ENCODE results near the gene DNAJC5.
"Not testable (repeated sequence)": the region's sequence is repeated elsewhere in the genome, so short reads cannot be mapped to it uniquely, and the experiment has no call there.

The DNAJC5 gene

DNA sequence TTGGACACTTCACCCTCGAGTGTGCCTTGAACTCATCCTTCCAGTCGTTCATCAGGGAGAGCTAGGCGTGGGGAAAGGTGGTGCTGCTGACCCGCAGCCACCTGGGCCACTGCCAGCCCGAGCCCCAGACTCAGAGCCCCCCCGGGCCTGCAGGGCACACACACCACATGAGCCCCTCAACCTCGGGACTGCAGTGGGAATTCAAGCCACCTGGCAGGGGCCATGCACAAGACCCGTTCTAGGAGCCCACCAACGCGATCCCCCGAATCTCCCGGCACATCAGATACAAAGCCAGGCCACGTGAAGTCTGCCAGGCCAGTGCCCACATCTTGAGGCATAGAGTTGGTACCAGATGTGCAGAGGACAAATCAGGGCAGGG, 72.0 kb downstream of the DNAJC5 start:
- DNase-seq (ENCODE audit: low read depth in 4 of 4, low spot score in 1 of 4): no peak

DNA sequence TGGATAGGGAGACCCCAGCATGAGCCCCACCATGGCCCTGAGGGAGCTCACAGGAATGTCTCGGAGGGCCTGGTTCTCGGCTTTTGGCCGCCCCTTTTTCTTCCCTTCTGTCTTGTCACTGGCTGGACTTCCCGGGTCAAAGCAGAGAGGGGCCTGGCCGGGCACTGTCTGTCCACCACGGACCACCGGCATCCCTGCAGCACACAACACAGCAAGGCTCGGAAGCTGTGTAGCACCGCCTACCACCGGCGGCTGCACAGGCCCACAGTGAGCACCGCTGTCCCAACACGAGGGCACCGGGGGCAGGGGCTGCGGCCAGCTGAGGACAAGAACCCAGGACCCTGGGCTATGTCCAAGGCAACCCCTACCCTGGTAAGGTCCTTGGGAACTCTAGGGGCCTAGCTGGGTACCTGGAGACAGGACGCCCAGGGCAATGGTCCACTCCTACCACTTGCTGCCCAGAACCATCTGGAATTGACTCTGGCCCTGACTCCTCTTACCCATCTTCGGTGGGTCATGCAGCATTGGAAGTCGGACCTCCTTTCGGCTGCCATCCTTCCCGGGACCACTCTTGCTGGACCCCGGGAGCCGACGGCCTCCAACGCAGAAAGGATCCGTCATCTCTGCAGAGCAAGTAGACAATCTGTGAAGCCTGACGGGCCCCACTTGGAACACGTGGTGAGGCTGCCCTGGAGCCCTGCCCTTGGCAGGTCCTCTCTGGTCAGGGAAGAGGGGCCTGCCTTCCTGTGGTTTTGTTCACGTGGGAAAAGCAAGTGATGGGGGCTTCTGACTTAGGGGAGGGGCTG, 72.6 kb downstream of the DNAJC5 start:
- DNase-seq (ENCODE audit: low read depth in 4 of 4, low spot score in 1 of 4): no peak

DNA sequence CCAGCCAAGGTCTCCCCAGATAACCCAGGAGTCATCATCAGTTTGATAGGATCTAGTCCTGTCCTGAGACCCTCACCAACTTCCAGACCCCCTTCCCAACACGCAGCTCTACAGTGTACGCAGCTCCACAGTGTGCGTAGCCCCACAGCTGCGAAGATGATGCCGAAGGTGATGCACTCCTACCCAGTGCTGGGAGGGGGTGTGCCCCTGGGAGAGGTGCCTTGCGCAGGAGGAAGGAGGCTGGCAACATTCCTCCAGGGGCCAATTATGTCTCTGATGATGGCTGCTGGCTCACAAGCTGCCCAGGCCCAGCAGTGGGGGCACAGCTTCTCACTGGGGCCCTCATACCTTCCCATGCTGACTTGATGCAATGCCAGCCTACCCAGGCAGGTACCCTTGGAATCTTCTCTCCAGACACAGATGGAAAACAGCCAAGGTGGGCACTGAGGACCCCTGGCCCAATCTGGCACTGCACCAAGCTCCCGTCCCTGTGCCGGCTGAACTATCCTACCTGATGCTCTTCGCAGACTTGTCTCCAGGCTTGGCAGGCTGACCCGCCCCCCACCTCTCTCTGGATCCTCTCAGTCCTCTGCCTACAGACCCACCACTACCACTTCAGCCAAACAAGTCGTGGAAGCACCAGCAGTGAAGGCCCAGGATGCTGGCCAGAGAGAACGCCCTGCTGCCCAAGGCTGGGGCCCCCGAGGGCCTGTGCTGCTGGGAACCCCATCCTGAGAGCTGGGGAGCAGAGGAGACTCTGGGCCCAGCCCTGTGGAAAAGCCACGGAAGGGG, 73.4 kb downstream of the DNAJC5 start:
- no peak for DNase-seq (ENCODE audit: low read depth in 4 of 4, low spot score in 1 of 4)

DNA sequence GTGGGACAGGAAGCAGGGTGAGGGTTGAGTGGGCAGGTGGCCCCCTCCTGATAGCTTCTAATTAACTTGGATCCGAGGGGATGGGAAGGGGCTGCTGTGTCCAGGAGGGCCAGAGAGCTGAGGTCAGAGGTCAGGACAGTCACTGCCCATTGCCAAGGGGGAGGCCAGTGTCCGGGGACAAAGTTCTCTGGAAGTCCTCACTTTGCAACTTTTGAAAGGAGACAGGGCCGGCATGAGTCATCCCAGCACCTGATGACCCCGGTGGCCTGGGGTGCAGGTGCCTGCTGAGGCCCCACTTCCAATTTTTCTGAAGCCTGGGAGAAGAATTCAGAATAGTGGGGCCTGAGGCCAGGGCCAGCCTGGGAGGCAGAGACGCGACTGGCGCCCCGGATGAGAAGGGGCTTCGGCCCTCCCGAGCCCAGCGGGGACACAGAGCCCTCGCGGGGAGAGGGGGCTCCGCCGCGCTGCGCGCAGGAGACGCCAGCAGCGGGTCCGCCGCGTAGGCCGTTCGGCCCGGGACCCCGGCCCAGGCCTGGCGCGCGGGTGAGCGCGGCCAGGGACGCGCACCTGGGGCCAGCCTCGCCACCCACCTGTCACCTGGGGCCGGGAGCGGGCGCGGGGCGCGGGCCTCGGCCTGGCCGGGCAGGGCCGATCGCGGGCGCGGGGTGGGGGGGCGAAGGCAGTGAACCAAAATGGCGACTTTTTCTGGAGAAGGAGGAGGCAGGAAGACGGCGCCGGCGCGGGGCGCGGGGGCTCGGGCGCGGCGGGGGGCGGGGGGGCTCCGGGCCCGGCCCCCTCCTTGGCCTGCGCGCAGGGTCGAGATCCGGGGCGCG, 74.2 kb downstream of the DNAJC5 start:
- no peak for DNase-seq (ENCODE audit: low read depth in 4 of 4, low spot score in 1 of 4)

DNA sequence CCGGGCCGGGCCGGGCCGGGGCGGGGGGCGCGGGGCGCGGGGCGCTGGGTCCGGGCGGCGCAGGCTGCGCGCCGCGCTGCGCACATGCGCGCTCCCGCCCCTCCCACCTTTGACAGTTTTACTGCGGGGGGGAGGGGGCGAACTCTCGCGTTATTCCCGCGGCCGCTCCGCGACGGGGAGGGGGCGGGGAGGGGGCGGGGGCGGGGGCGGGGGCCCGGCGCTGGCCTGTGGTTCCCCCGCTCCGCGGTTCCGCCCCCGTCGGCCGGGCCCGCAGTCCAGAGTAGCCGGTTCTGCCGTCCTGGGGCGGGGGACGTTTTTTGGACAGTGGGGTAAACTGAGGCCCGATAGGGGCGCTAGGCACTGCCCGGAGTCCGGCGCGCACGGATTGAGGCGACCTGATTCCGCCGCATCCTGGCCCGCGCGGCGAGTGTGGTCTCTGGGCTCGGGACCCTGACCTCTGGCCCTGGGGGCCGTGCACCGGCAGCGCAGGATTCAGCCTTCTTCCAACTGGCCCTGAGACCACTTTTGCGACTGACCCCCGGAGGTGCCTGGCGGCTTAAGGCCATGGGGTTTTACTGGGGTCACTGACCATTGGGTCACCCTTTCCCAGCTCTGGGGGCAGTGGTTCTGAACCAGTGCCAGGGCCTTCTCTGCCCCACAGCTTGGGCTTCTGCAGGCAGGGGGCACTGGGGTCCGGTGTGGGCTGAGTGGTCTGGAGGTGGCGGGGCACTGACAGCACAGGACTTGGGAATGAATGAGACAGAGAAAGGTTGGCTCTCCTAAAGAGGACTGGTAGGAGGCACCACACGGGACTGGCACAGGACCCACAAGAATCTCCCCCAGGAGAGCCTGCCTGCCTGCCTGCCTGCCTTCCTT, 75.2 kb downstream of the DNAJC5 start, which contains the start of gene ZNF512B:
Gene ZNF512B, minus strand, starts transcription at position 93 of the 876 bp plus-strand sequence. CDS start 1,980 bp downstream, outside the sequence.
- DNase-seq (ENCODE audit: low read depth in 4 of 4, low spot score in 1 of 4): peak in 2 of 4 experiments; percentile 57 to 62

DNA sequence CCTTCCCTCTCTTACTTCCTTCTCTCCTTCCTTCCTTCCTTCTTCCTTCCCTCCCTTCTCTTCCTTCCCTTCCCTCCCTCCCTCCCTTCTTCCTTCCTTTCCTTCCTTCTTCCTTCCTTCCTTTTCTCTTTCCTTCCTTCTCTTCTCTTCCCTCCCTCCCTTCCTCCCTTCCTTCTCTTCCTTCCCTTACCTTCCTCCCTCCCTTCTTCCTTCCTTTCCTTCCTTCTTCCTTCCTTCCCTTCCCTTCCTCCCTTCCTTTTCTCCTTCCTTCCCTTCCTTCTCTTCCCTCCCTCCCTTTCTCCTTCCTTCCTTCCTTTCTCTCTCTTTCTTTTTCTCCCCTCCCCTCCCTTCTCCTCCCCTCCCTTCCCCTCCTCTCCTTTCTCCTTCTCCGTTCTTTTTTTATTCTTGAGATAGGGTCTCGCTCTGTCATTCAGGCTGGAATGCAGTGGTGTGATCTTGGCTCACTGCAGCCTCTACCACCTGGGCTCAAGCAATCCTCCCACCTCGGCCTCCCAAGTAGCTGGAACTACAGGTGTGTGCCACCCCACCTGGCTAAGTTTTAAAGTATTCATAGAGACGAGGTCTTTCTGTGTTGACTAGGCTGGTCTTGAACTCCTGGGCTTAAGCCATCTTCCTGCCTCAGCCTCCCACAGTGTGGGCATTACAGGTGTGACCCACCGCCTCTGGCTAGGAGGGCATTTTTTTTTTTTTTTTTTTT, 75.9 kb downstream of the DNAJC5 start:
- no peak for DNase-seq (ENCODE audit: low read depth in 4 of 4, low spot score in 1 of 4)

DNA sequence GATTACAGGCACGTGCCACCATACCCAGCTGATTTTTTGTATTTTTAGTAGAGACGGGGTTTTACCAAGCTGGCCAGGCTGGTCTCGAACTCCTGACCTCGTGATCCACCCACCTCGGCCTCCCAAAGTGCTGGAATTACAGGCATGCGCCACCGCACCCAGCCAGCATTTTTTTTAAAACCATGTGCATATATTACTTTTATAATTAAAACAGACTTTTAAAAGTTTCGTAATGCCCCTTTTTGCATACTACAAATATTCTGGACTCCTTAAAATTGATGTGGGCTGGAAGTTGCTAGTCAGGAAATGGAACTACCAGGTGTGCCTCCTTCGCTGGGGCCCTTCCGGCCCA, 77.0 kb downstream of the DNAJC5 start:
- DNase-seq (ENCODE audit: low read depth in 4 of 4, low spot score in 1 of 4): not testable (repeated sequence)

DNA sequence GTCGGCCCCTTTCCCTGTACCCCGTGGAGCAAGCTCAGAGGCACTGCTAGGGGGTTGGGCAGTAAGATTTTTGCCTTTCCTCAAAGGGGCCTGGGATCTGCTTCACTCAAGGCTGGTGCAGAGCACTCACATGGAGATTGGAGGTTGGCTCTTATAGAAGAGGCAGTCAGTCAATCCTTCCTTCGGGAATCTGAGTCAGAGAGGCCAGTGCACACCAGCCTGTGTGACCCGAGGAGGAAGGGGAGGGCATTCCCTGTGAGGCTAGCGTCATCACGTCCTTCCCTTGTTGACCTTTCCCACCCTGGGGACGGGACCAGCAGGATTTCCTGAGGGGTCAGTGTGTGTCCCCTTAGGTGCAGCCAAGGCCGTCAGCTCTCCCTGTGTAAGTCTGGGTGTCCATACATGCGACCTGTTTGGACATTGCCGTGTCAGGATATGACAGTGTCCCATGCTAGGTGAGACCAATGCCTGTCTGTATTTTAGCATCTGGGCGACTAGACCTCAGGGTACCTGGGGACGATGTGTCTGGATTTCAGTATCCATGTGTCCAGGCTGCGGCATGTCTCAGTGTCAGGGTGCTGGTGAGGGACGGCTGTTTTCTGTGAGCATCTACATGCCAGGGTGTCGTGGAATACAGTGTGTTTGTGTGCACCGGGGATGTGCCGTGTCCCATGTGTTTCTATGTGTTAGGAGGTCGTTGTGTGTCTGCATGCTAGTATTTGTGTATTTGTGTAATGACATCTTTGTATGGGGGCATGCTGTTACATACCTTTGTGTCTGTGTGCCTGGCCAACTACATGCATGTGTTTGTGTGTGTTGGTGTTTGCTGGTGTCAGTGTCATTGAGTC, 77.6 kb downstream of the DNAJC5 start:
- DNase-seq (ENCODE audit: low read depth in 4 of 4, low spot score in 1 of 4): no peak

DNA sequence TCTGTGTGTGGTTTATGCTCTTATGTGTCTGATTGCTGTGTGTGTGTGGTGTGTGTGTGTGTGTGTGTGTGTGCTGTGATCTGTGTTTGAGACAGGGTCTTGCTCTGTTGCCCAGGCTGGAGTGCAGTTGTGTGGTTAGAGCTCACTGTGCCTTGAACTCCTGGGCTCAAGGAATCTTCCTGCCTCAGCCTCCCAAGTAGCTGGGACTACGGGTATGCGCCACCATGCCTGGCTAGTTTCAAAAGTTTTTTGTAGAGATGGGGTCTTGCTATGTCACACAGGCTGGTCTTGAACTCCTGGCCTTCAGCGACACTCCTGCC, 78.2 kb downstream of the DNAJC5 start:
- DNase-seq (ENCODE audit: low read depth in 4 of 4, low spot score in 1 of 4): no peak

DNA sequence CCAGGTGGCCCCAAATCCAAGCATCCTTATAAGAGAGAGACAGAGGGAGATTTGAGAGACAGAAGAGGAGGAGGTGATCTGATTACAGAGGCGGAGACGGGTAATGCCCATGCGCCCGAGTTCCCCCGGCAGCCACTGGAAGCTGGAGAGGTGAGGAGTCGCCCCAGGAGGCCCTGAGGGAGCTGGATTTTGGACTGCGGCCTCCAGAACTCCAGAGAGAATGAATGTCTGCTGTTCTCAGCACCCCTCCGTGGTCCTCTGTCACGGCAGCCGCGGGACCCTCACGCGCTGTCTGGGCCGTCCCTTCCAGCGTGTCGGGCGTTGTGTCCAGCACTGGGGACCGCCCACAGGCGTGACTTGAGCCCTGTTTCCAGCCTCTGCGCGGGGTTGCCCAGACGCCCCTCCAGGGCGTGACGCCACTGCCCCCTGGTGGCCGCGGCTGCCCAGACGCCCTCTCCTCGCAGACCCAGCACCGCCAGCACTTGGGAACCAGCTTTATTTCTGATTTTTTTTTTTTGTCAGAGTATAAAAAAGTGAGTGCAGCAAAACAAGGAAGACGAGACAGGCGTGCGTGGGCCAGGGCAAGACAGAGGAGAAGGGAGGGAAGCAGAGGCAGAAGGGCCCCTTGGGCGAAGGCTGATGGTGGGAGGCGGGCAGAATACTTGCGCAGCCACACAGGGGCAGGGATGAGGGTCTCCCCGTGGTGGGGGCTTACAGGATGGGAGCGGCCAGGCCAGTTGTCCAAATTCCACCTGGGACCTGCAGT, 78.9 kb downstream of the DNAJC5 start:
- DNase-seq (ENCODE audit: low read depth in 4 of 4, low spot score in 1 of 4): peak in 3 of 4 experiments; percentile 63 to 75 (median 66)

DNA sequence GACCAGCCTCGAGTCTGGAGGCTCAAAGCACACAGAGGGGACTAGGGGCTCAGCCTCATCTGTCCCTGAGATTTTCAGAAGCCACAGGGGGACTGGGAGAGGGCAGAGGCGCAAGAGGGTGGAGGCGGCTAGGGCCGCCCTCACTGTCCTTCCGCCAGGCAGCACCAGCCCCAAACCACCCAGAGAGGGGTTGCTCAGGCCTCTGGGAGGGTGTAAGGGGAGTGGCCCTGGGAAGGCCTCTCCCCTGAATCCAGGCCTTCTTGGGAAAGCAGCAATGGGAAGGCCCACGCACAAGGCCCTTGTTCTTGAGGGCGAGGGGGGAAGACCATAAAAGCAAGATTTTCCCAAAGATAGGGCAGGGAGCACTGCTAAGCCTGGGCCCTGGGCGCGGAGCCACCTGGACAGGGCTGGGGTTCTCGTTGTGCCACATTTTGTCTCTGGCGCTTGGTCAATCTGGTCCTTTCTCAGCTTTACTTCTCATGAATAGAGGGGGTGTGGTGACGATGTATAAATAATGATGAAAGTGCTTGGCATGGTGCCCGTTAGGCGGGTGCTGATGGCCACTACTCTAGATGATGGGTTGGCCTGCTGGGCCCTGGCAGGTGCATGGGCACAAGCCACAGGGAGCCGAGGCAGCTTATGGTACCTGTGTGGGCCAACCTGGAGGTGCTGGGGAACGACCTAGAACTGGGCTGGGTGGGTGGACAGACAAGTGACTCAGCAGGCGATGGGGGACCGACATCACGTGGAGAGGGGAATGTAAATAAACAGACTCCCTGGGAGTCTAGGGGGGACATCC, 79.7 kb downstream of the DNAJC5 start:
- DNase-seq (ENCODE audit: low read depth in 4 of 4, low spot score in 1 of 4): no peak

DNA sequence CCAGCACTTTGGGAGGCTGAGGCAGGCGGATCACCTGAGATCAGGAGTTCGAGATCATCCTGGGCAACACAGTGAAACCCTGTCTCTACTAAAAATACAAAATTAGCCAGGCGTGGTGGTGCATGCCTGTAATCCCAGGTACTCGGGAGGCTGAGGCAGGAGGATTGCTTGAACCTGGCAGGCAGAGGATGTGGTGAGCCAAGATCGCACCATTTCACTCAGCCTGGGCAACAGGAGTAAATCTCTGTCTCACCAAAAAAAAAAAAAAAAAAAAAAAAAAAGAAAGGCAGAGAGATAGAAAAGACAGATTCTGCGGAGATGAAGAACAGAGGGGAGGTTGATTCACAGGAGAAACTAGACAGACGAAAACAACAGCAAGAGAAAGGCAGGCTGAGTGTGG, 81.6 kb downstream of the DNAJC5 start:
- not testable (repeated sequence) for DNase-seq (ENCODE audit: low read depth in 4 of 4, low spot score in 1 of 4)

DNA sequence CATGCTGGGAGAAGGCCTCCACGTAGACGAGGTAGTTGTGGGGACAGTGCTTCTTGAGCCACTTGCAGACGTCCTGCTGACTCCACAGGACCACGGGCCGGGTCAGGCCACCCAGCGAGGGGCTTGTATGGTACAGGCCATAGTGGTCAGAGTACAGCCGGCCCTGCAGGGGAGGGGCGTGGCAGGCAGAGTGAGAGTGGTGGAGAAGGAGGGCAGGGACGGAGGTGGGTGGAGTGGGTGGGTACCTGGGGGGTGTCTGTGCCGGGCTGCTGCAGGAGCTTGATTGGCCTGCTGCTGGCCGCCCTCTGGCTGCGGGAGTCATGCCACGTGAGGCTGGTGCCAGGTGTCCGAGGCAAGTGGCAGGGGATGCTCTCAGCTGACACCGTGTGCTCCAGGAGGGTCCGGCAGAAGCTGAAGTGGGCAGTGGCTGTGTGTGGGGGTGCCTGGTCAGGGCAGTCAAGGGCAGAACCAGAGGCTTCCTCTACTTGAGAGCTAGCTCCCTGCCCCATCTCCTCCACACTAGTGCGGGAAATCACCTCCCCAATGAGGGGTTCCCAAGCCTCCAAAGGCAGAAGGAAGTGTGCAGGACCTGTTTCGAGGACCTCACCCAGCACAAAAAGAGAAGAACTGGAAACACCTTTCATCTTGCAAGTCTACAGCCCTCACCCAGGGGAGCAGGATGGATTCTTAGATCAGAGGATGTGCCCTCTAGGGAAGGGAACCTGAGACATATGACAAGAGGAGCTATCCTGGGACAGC, 82.2 kb downstream of the DNAJC5 start:
- no peak for DNase-seq (ENCODE audit: low read depth in 4 of 4, low spot score in 1 of 4)

DNA sequence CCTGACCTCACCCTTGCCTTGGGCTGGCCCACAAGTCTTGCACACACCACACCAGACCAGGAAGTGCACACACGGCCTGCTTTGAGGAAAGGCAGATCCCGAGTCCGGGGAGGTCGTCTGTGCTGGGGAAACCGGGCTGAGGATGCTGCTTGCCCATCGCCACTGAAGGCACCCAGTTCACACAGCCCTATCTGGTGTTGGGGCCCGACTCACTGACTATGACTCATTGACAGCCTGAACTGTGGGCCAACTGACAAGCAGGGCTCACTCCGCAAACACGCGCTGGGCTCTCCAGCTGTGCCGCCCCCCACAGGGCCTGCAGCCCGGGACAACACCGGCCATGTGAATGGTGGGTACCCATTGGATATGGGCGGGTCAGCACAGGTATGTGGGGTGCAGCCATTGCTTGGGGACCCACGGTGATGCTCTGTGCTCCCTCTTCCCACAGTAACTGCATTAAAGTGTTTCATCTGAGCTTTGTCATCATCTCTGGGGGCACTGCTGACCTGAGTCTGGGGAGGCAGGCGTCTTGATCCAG, 82.9 kb downstream of the DNAJC5 start:
- DNase-seq (ENCODE audit: low read depth in 4 of 4, low spot score in 1 of 4): peak in 1 of 4 experiments; percentile 52

DNA sequence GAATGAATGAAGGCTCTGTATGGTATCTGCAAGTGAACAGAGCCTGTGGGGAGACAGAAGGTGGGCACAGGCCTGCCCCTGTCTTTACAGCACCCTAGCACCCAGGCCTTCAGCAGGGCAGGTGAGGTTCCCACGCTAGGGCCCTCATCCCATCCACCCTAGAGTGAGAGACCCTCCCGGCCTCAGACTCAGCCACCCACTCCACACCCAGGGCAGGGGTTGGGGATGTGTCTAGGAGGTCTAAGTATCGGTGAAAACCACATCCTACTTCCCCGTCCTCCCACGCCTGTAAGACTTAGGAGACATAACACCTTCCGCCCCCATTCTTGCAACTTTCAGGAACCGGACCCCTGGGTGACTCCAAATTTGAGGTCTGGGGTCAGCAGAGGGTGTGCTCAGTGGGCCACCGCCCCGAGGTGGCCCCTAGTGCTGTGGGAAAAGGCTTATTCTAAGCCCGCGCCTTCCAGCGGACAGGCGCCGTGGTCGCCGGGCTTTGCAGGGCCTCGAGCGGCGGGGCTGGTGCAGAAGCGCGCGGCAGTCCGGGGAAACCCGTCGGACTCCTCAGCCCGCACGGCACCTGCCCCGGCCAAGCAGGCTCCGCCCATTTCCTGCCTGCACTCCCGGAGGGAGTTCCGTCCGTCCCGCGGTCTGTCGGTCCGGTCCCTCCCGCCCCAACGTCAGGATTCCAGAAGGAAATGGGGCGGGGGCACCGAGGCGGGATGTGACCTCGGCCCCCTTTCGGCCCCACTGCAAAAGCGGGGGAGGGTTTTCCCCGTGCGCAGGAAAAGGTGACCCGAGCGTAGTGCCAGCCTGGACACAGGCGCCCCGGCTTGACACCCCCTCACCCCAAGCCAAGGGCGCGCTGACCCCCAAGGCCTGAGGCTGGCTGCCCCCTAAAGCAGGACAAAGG, 83.6 kb downstream of the DNAJC5 start:
- peak in 1 of 4 experiments; percentile 70 for DNase-seq (ENCODE audit: low read depth in 4 of 4, low spot score in 1 of 4)

DNA sequence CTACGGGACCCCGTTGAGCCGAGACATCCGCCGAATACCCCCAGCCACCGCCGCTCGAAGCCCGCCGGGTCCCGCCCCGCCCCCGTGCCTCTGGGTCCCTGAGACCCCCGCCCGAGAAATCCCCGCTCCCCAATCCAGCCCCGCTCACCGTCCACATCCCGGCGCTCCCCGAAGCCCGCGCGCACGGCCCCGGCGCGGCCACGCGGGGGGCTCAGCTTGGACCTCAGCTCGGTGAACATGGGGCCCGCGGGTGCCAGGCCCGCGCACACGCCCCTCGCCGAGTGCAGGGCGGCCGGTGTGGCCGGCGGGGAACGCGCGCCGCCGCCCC, 84.3 kb downstream of the DNAJC5 start:
- DNase-seq (ENCODE audit: low read depth in 4 of 4, low spot score in 1 of 4): no peak

Data from stimulated activated CD4-positive, alpha-beta T cell treated with anti-CD3 and anti-CD28 coated beads, Interleukin-1b, Interleukin-23, amount 100 ng/mL, for 24 hours (primary cell).